NCI-H774 (cell line): ENCODE data around the gene CHPF.

Experiments used
- DNase-seq: peaks from one replicate; lab custom pipeline; 2025; lab: John Stamatoyannopoulos, UW

The CHPF gene

GRCh38 chr2:219532378-219532649, 11.3 kb downstream of the CHPF start:
- DNase-seq = no peak

- no peak for DNase-seq
These were observed 11.8 kb downstream of the CHPF start for GRCh38 chr2:219531639-219532377.

- peak; percentile 71 for DNase-seq
These were observed 13.3 kb downstream of the CHPF start for GRCh38 chr2:219530048-219530963.

DNA sequence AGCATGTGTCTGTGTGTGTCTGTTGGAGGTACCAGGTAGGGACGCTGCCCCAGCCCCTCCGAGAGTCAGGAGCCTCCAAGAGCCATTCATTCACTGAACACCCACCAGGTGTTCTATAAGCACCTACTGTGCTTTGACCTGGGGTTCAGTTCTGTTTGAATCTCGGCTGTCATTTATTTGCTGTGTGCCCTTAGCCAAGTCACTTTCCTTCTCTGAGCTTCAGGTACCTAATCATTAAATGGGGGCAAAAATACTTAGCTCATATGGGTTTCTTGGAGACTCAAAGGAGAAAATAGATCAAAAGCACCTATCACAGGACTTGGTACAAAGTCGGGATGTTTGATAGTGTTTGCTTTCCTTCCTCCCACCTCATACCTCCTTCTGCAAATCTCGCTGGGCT, 16.1 kb downstream of the CHPF start:
- no peak for DNase-seq

- peak; percentile 57 for DNase-seq
These were observed 16.6 kb downstream of the CHPF start for GRCh38 chr2:219527076-219527394.

DNA sequence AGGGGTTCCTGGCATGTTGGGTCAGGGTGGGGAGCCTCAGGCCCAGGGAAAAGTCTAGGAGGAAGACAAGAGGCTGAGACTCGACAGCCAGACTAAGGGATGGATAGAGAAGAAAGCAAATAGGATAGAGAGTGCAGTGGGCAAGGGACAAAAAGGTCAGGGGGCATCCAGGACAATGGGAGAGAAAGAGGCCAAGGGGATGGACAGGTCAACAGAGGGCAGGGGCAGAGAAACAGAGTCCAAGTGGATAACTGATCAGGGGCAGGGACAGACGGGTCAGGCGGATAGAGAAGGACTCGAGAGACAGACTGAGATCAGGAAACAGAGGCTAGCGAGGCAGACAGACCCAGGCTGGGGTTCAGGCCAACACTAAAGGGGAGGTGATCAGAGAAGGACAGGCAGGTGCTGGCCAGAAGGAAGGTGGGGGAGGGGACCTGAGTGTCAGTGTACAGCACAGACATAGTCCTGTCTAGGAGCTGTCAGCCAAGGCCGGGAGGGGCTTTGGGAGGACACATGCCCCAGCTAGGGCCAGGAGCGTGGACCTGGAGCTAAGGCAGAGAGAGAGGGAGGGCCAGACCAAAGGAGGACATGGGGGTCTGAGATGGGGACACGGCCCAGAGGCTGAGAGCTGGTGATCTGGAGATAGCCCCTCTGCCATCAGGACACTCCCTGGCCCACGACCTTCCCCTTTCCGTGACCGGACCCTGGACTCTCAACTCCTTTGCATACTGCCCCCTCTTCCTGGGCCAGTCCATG, 17.1 kb downstream of the CHPF start:
- DNase-seq = no peak

DNA sequence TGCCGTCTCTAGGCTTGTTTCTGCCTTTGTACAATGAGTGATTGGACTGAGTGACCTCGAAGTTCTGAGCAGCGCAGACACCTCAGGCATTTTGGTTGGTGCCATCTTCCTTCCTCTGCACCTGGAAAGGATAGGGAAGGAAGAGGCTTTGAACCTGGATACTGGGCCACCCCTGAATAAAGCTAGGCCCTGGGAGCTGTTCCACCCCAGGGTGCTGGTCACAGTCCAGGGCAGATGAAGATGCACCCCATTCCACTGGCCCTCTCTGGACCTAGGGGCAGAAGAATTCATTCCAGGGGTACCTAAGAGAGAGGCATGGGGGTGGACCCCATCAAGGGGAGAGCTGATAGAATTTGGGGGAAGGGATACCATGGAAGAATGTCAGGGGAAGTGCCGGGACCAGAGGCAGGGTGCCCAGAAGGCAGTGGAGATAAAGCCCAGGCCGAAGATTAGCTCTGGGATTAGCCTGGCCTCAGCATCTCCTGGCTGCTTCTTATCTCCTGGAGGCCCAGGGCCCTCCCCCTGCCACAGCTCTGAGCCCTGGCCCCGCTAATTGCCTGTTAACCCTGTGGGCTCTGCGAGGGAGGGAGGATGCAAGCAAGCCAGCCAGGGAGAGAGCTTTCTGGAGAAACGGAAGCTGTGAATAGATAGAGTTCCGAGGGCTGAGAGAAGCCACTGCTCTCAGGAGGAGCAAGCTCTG, 17.9 kb downstream of the CHPF start:
- no peak for DNase-seq

GRCh38 chr2:219524817-219525216, 18.8 kb downstream of the CHPF start:
- DNase-seq = no peak

GRCh38 chr2:219523031-219523671, 20.5 kb downstream of the CHPF start:
- no peak for DNase-seq

DNA sequence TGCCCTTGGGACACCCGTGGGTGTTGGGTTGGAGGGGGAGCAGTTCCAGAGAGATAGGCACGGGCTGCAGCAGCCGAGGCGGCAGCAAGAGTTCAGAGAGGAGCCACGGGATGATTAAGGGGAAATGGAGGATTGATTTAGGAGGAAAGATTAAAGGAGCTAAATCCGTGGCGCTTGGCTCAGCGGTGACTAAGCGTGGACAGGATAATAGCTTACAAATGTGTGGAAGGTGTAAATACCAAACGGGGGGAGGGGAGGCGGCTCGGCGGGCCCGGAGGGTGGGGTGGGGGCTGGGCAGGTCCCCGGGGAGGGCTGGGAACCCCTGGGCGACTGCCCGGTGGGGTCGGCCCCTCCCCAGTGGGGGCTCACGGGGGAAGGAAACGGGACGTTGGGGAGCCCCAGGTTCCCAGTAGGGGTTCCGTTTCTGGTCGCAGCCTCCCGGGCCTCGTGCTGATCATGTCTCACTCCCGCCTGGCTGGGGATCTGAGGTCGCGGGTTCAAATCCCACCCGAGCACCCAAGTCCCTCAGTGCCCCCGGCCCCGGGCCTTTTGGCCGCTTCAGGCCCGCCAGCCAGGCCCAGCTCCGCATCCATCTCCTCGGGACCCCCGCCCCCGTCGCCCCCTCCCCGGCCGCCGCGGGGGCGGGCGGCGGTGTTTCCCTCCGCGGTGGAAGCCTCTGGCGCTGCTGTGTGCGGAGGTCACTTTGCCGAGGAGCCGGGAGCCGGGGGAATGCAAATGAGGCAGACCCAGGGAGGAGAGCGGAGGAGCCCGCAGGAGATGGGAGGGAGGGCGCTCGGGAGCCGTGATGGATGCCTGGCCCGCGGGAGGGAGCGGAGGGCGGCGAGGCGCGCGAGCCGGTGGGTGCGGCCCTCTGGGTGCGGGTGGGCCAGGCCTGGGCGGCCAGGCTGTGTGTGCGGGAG, 21.2 kb downstream of the CHPF start:
- DNase-seq = no peak

GRCh38 chr2:219521066-219521880, 22.3 kb downstream of the CHPF start:
- DNase-seq = no peak

- DNase-seq = no peak
These were observed 23.5 kb downstream of the CHPF start for GRCh38 chr2:219520079-219520478.

GRCh38 chr2:219519526-219519916, 24.1 kb downstream of the CHPF start:
- no peak for DNase-seq

- no peak for DNase-seq
These were observed 25.4 kb downstream of the CHPF start for GRCh38 chr2:219517954-219518778.

GRCh38 chr2:219516888-219517287, 26.7 kb downstream of the CHPF start:
- DNase-seq = no peak

GRCh38 chr2:219515874-219516629, 27.6 kb downstream of the CHPF start:
- DNase-seq = no peak

GRCh38 chr2:219514836-219515235, 28.8 kb downstream of the CHPF start:
- no peak for DNase-seq

DNA sequence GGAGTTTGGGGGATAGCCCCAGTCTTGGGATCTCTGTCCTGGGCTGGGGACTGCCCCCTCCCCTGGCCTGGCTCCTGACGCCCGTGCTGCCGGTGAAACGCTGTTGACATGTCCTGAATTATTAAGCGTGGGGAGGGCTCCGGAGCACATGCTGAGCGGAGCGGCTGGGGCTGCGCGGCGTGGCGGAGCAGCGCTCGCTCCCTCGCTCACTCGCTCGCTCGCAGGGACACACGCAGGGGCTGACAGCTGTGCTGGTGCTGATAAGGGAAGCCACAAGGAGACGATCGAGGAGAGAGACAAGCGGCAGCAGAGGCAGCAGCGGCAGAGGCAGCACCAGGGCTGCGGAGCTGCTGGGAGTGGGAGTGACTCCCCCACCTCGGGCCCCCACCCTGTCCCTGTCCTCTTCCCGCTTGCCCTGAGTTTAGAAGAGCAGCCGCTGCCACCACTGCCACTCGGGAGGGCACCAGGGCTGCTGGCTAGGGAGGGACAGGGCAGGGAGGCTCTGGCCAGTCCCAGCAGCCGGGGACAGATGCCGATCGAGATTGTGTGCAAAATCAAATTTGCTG, 29.3 kb downstream of the CHPF start, which contains the start of gene ASIC4:
Gene ASIC4 (plus strand): TSS at position 287 of the 566 bp plus-strand sequence. CDS start 243 bp downstream, at position 530.
- DNase-seq = no peak
